ENCODE measurements around the gene DDX43. TPM values are rescaled to one million over a fixed set of nuclear protein-coding genes. Genes with fewer than 3 reads are reported as not detected.

Gene DDX43
- total RNA-seq, 1 donor from 2014 or later = not detected

GRCh38 chr6:73461537-73462350 is 67.1 kb downstream of the DDX43 start, which contains the start of gene MTO1:
TSS of gene MTO1 (plus strand) at chr6:73461737. CDS start at chr6:73461855, 118 bp downstream.
- Mint-ChIP-seq H3K27ac (peak within 1 kb of the TSS; percentile 99), H3K4me1 (peaks cover 11% of the 10 kb centered on the region), H3K36me3 (peaks cover 13% of the 10 kb centered on the region), H3K9me3 (no peaks in the 10 kb centered on the region), H3K27me3 (ENCODE audit: low read depth) (no peaks in the 10 kb centered on the region), H3K4me3 (peak within 1 kb of the TSS; percentile 96)
- no peak for TF ChIP-seq CTCF (IDR thresholded peaks at IDR 0.05; ENCODE audit: unreplicated experiment)
- peak; percentile 52 to 68 for DNase-seq (ENCODE audit: low spot score in 2 of 2, unreplicated experiment in 2 of 2)

Other genes starting within 250 kb of the DDX43 start
- gene KHDC1L, start 169.3 kb upstream of the DDX43 start, total RNA-seq = 0.56 to 0.95 TPM (median 0.58 TPM) in 3 replicates
- gene KHDC1, start 131.6 kb upstream of the DDX43 start, total RNA-seq = 9.5 to 10.2 TPM (median 10.2 TPM) in 3 replicates
- gene DPPA5, start 40.6 kb upstream of the DDX43 start, total RNA-seq = not detected in 3 replicates
- 0.27 TPM in 1 of 3 replicates, not detected in the others for gene KHDC3L, start 32.2 kb upstream of the DDX43 start, total RNA-seq
- gene OOEP, start 24.9 kb upstream of the DDX43 start, total RNA-seq = not detected in 3 replicates
- gene CGAS, start 57.5 kb downstream of the DDX43 start, total RNA-seq = 0.27 to 0.65 TPM (median 0.52 TPM) in 3 replicates
- 16.8 to 21.6 TPM (median 19.9 TPM) in 3 replicates for gene MTO1, start 66.9 kb downstream of the DDX43 start, total RNA-seq
- gene EEF1A1, start 126.2 kb downstream of the DDX43 start, total RNA-seq = 11,105 to 11,574 TPM (median 11,439 TPM) in 3 replicates